HCT116 (cell line): ENCODE data around the gene GNG7.
A peak's percentile ranks its signal among the peaks of the same experiment; 100 is the strongest.

Source experiments
- CBX3 ChIP-seq: IDR thresholded peaks from 2 replicates; pipeline ENCODE4 v1.6.1; 2012; ENCODE audit warnings: low read depth
- EZH2 ChIP-seq: fragments of 200-600 bp; sonication (generic); IDR thresholded peaks from 2 replicates; pipeline ENCODE4 v1.6.1; 2017; ENCODE audit warnings: antibody characterized with exemption, mixed run types
- EZH2phosphoT487 ChIP-seq: fragments of 200-600 bp; IDR thresholded peaks from 2 replicates; pipeline ENCODE4 v1.6.1; 2018; ENCODE audit warnings: antibody characterized with exemption, borderline replicate concordance
- JUND ChIP-seq: IDR thresholded peaks from 2 replicates; pipeline ENCODE4 v1.6.1; 2012
- MAX ChIP-seq: IDR thresholded peaks from 2 replicates; pipeline ENCODE4 v1.6.1; 2012
- POLR2A ChIP-seq: IDR thresholded peaks from 2 replicates; pipeline ENCODE4 v1.7.0; 2011; ENCODE audit warnings: borderline replicate concordance; ENCODE audit not compliant: insufficient read depth, insufficient read length; ENCODE audit errors: extremely low read depth
- POLR2AphosphoS5 ChIP-seq: IDR thresholded peaks from 2 replicates; pipeline ENCODE4 v1.6.1; 2011; ENCODE audit warnings: mild to moderate bottlenecking, low read depth, low read length, moderate library complexity
- RAD21 ChIP-seq: IDR thresholded peaks from 2 replicates; pipeline ENCODE4 v1.6.1; 2012; ENCODE audit warnings: low read depth, mild to moderate bottlenecking
- SIN3A ChIP-seq: IDR thresholded peaks from 2 replicates; pipeline ENCODE4 v1.6.1; 2012; ENCODE audit warnings: low read depth
- SP1 ChIP-seq: IDR thresholded peaks from 2 replicates; pipeline ENCODE4 v1.6.1; 2012; ENCODE audit warnings: low read depth
- ZNF274 ChIP-seq: fragments of 200-500 bp; sonication (Bioruptor generic); IDR thresholded peaks from 2 replicates; pipeline ENCODE4 v1.6.1; 2014; ENCODE audit warnings: mild to moderate bottlenecking, low read depth, low read length, inconsistent platforms
- TF ChIP-seq, protein P1 (sequence below), 3 experiments: fragments of 200-600 bp in 1 of 3; sonication (generic) in 1 of 3; IDR thresholded peaks in 2 of 3; conservative IDR thresholded peaks in 1 of 3; 2 replicates each; pipeline ENCODE4 v1.5.1; 2012 to 2017; ENCODE audit warnings: low read depth in 2 of 3, low read length in 2 of 3, antibody characterized with exemption in 1 of 3, borderline replicate concordance in 1 of 3, control low read depth in 1 of 3, mild to moderate bottlenecking in 1 of 3, mixed read lengths in 1 of 3, mixed run types in 1 of 3, moderate library complexity in 1 of 3; ENCODE audit not compliant: insufficient read depth in 1 of 3
- TF ChIP-seq, protein P2 (sequence below): IDR thresholded peaks from 2 replicates; pipeline ENCODE4 v1.6.1; 2012; ENCODE audit warnings: low read depth

DNA sequence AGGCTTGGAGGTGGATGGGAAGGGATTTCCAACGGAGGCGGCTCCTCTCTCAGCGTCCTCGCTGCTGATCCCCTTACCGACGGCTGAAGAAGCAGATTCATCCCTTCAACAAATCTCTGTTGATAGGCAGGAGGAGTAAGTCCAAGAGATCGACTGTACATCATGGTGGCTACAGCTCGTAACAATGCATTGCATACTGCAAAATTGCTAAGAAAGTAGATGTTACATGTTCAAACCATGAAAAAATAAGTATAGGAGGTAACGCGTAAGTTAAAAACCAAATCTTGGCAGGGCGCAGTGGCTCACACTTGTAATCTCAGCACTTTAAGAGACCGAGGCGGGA, 37.8 kb upstream of the GNG7 start:
- TF ChIP-seq, protein P1, sequence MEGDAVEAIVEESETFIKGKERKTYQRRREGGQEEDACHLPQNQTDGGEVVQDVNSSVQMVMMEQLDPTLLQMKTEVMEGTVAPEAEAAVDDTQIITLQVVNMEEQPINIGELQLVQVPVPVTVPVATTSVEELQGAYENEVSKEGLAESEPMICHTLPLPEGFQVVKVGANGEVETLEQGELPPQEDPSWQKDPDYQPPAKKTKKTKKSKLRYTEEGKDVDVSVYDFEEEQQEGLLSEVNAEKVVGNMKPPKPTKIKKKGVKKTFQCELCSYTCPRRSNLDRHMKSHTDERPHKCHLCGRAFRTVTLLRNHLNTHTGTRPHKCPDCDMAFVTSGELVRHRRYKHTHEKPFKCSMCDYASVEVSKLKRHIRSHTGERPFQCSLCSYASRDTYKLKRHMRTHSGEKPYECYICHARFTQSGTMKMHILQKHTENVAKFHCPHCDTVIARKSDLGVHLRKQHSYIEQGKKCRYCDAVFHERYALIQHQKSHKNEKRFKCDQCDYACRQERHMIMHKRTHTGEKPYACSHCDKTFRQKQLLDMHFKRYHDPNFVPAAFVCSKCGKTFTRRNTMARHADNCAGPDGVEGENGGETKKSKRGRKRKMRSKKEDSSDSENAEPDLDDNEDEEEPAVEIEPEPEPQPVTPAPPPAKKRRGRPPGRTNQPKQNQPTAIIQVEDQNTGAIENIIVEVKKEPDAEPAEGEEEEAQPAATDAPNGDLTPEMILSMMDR (IDR thresholded peaks at IDR 0.05 in 2 of 3, conservative IDR thresholded peaks at IDR 0.05 in 1 of 3; ENCODE audit: borderline replicate concordance in 1 of 3, insufficient read depth in 1 of 3, low read depth in 2 of 3, low read length in 2 of 3): no peak
- TF ChIP-seq EZH2 (no peak), JUND (no peak), SIN3A (no peak), ZNF274 (no peak), POLR2A (no peak), MAX (no peak), RAD21 (no peak), POLR2AphosphoS5 (no peak), EZH2phosphoT487 (no peak), SP1 (no peak), CBX3 (peak; percentile 8; the same call in 1 of the 2 replicates)
- TF ChIP-seq, protein P2, sequence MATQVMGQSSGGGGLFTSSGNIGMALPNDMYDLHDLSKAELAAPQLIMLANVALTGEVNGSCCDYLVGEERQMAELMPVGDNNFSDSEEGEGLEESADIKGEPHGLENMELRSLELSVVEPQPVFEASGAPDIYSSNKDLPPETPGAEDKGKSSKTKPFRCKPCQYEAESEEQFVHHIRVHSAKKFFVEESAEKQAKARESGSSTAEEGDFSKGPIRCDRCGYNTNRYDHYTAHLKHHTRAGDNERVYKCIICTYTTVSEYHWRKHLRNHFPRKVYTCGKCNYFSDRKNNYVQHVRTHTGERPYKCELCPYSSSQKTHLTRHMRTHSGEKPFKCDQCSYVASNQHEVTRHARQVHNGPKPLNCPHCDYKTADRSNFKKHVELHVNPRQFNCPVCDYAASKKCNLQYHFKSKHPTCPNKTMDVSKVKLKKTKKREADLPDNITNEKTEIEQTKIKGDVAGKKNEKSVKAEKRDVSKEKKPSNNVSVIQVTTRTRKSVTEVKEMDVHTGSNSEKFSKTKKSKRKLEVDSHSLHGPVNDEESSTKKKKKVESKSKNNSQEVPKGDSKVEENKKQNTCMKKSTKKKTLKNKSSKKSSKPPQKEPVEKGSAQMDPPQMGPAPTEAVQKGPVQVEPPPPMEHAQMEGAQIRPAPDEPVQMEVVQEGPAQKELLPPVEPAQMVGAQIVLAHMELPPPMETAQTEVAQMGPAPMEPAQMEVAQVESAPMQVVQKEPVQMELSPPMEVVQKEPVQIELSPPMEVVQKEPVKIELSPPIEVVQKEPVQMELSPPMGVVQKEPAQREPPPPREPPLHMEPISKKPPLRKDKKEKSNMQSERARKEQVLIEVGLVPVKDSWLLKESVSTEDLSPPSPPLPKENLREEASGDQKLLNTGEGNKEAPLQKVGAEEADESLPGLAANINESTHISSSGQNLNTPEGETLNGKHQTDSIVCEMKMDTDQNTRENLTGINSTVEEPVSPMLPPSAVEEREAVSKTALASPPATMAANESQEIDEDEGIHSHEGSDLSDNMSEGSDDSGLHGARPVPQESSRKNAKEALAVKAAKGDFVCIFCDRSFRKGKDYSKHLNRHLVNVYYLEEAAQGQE: no peak
